DOHH2 (cell line): ENCODE data around the gene CASP9.

Source experiments
- CTCF ChIP-seq: fragments of 200-600 bp; sonication (generic); IDR thresholded peaks from one replicate; pipeline ENCODE4 v1.5.1; 2014; ENCODE audit warnings: antibody characterized with exemption, mild to moderate bottlenecking, low read depth, low read length; ENCODE audit not compliant: poor library complexity, severe bottlenecking
- EZH2phosphoT487 ChIP-seq: fragments of 200-600 bp; sonication (generic); IDR thresholded peaks from 2 replicates; pipeline ENCODE4 v1.6.1; 2017; ENCODE audit warnings: borderline replicate concordance, mild to moderate bottlenecking, antibody characterized with exemption, low read length, moderate library complexity, mixed read lengths

GRCh38 chr1:15475752-15476314 lies 48.2 kb downstream of the CASP9 start, which contains the start of gene CELA2B:
- no peak for TF ChIP-seq CTCF
- no peak for TF ChIP-seq EZH2phosphoT487
